ENCODE results near the gene NUCB2. TPM values are rescaled to one million over a fixed set of nuclear protein-coding genes. Genes with fewer than 3 reads are reported as not detected.

Gene NUCB2
- total and polyA plus RNA-seq, 2 of the 13 experiments (the other 11 are each of a cell fraction or from before 2014, with no cell fraction given): 54.2 to 82.4 TPM

GRCh38 chr11:17277024-17277584 is 565 bp downstream of the NUCB2 start:
- in situ Hi-C loops (cut with HindIII; ENCODE audit: extremely low pct_ligation_motif_present, low pct_unique_long_range_greater_than_20kb) (no loop called here), intact Hi-C loops (cut with micrococcal nuclease; ENCODE audit: unreplicated experiment) (loop anchor here (2.0 kb wide), 2 partner anchors 68 to 76 kb away; no protein-coding TSS in a partner anchor)
- no peak for DNase-seq (ENCODE audit: low spot score)
- Histone ChIP-seq H3K27ac (ENCODE audit: extremely low read length, insufficient read depth, low read length) (peak overlapping the region; percentile 54), H3K27me3 (ENCODE audit: control insufficient read depth in 1 of 2, insufficient read depth in 2 of 2, low read length in 2 of 2) (no peaks in the 10 kb centered on the region; a peak in 1 of 5 replicates), H2AFZ (ENCODE audit: low read length) (peak overlapping the region; percentile 87), H3K4me3 (replicated peaks in 1 of 3; ENCODE audit: insufficient read depth in 1 of 3, low read depth in 2 of 3, low read length in 3 of 3) (peak overlapping the region; percentile 83 to 95 (median 87)), H3K36me3 (replicated peaks in 1 of 2; ENCODE audit: control insufficient read depth in 1 of 2, insufficient read depth in 2 of 2, low read length in 2 of 2) (no peaks in the 10 kb centered on the region), H3K4me2 (ENCODE audit: low read depth, low read length) (peak overlapping the region; percentile 82), H3K79me2 (ENCODE audit: insufficient read depth, low read length) (no peaks in the 10 kb centered on the region), H3K4me1 (ENCODE audit: insufficient read depth, low read length) (peaks cover 47% of the 10 kb centered on the region), H3K9ac (ENCODE audit: insufficient read depth, low read depth, low read length) (peak overlapping the region; percentile 78), H4K20me1 (ENCODE audit: insufficient read depth, low read length) (no peaks in the 10 kb centered on the region), H3K9me3 (ENCODE audit: low read length) (no peaks in the 10 kb centered on the region)
- CTCF ChIA-PET (ENCODE audit: low intra/inter-chr PET ratio, low total read pairs): no interaction called here
- WGBS (ENCODE audit: low lambda C conversion rate): under 1% methylated on average over 7 of the region's 17 CpGs
- ATAC-seq: peak; percentile 35
- no peak for FAIRE-seq
- POLR2A ChIA-PET: interaction anchor here (1.5 to 4.2 kb wide), 3 partner anchors 68 to 76 kb away, joined by 6 to 13 read pairs (median 7); partner anchors contain the start of genes NCR3LG1 and PIK3C2A
- BruUV-seq (replicated peaks): no TSS peak
- TF ChIP-seq ARID5B (CRISPR knock-in tag; IDR thresholded peaks at IDR 0.05) (peak; percentile 11; the same call in 1 of the 2 replicates), KLF15 (CRISPR knock-in tag; IDR thresholded peaks at IDR 0.05; ENCODE audit: borderline replicate concordance) (0 out of 2 replicates have a peak, but pooled peaks have one; percentile 69), ERF (CRISPR knock-in tag; IDR thresholded peaks at IDR 0.05) (peak; percentile 4; the same call in 1 of the 2 replicates), ZBTB7A (CRISPR knock-in tag; IDR thresholded peaks at IDR 0.05) (0 out of 2 replicates have a peak, but pooled peaks have one; percentile 9), THAP8 (CRISPR knock-in tag; IDR thresholded peaks at IDR 0.05; ENCODE audit: borderline replicate concordance) (peak; percentile 17; the same call in 1 of the 2 replicates), TEF (CRISPR knock-in tag; IDR thresholded peaks at IDR 0.05) (no peak), ZNF891 (CRISPR knock-in tag; IDR thresholded peaks at IDR 0.05) (peak; percentile 12; the same call in 1 of the 2 replicates), ZNF33B (CRISPR knock-in tag; IDR thresholded peaks at IDR 0.05) (no peak), AGO2 (optimal IDR thresholded peaks at IDR 0.05; ENCODE audit: low read depth, low read length) (no peak), ZZZ3 (CRISPR knock-in tag; IDR thresholded peaks at IDR 0.05; ENCODE audit: borderline replicate concordance) (0 out of 2 replicates have a peak, but pooled peaks have one; percentile 1), HNRNPL (IDR thresholded peaks at IDR 0.05; ENCODE audit: low read depth, low read length) (0 out of 2 replicates have a peak, but pooled peaks have one; percentile 36), MLXIP (CRISPR knock-in tag; IDR thresholded peaks at IDR 0.05; ENCODE audit: borderline replicate concordance) (no peak), FOXK2 (IDR thresholded peaks at IDR 0.05) (no peak), MIER3 (CRISPR knock-in tag; IDR thresholded peaks at IDR 0.05; ENCODE audit: borderline replicate concordance) (0 out of 2 replicates have a peak, but pooled peaks have one; percentile 13), ZNF510 (CRISPR knock-in tag; IDR thresholded peaks at IDR 0.05; ENCODE audit: low read depth) (no peak), ZNF317 (CRISPR knock-in tag; IDR thresholded peaks at IDR 0.05) (0 out of 2 replicates have a peak, but pooled peaks have one; percentile 5)
